ENCODE data around the gene HARBI1.

Gene HARBI1

GRCh38 chr11:46639197-46639839, 22.3 kb upstream of the HARBI1 start:
- Histone ChIP-seq H3K79me2 (ENCODE audit: control insufficient read depth, low read length) (no peaks in the 10 kb centered on the region), H3K36me3 (ENCODE audit: control insufficient read depth, low read length) (peaks cover 9% of the 10 kb centered on the region)

GRCh38 chr11:46637546-46637945, 20.5 kb upstream of the HARBI1 start:
- H4K20me1 ChIP-seq (ENCODE audit: control insufficient read depth, insufficient read depth, low read depth, low read length): no peaks in the 10 kb centered on the region
- no peak overlapping the region for H3K4me3 ChIP-seq (ENCODE audit: low read length)
- H3K9me3 ChIP-seq (ENCODE audit: control insufficient read depth, insufficient read depth, low read length): no peaks in the 10 kb centered on the region
- no peaks in the 10 kb centered on the region for H3K4me1 ChIP-seq (ENCODE audit: control insufficient read depth, low read length)
- H3K36me3 ChIP-seq (ENCODE audit: control insufficient read depth, low read length): peaks cover 11% of the 10 kb centered on the region
- H3K4me2 ChIP-seq (ENCODE audit: low read length): no peak overlapping the region
- H3F3A ChIP-seq (ENCODE audit: control insufficient read depth, insufficient read depth): no peaks in the 10 kb centered on the region; the same call in 1 of the 2 replicates
- H3K79me2 ChIP-seq (ENCODE audit: control insufficient read depth, low read length): no peaks in the 10 kb centered on the region
- TF ChIP-seq EZH2phosphoT487 (IDR thresholded peaks at IDR 0.05; ENCODE audit: borderline replicate concordance, low read length) (no peak), CTCF (IDR thresholded peaks at IDR 0.05; ENCODE audit: low read depth, low read length, poor library complexity, severe bottlenecking) (no peak)
- no peak overlapping the region for H3K27ac ChIP-seq (ENCODE audit: low read depth, low read length)
- no peaks in the 10 kb centered on the region for H3K9me2 ChIP-seq (replicated peaks; ENCODE audit: control insufficient read depth, low read length)
- H3K27me3 ChIP-seq (ENCODE audit: control insufficient read depth, low read length): no peaks in the 10 kb centered on the region

More at GRCh38 chr11:46639197-46639839, 22.3 kb upstream of the HARBI1 start:
- H3K9me3 ChIP-seq (ENCODE audit: control insufficient read depth, insufficient read depth, low read length): no peaks in the 10 kb centered on the region
- no peak overlapping the region for H3K27ac ChIP-seq (ENCODE audit: low read depth, low read length)
- no peaks in the 10 kb centered on the region for H4K20me1 ChIP-seq (ENCODE audit: control insufficient read depth, insufficient read depth, low read depth, low read length)
- no peaks in the 10 kb centered on the region; the same call in 1 of the 2 replicates for H3F3A ChIP-seq (ENCODE audit: control insufficient read depth, insufficient read depth)
- no peak overlapping the region for H3K4me2 ChIP-seq (ENCODE audit: low read length)
- H3K27me3 ChIP-seq (ENCODE audit: control insufficient read depth, low read length): no peaks in the 10 kb centered on the region
- TF ChIP-seq CTCF (IDR thresholded peaks at IDR 0.05; ENCODE audit: low read depth, low read length, poor library complexity, severe bottlenecking) (no peak), EZH2phosphoT487 (IDR thresholded peaks at IDR 0.05; ENCODE audit: borderline replicate concordance, low read length) (no peak)
- no peaks in the 10 kb centered on the region for H3K9me2 ChIP-seq (replicated peaks; ENCODE audit: control insufficient read depth, low read length)
- H3K4me1 ChIP-seq (ENCODE audit: control insufficient read depth, low read length): no peaks in the 10 kb centered on the region
- H3K4me3 ChIP-seq (ENCODE audit: low read length): no peak overlapping the region

- H3K27ac ChIP-seq (ENCODE audit: low read depth, low read length): no peak overlapping the region
- H3K36me3 ChIP-seq (ENCODE audit: control insufficient read depth, low read length): peaks cover 11% of the 10 kb centered on the region
- H3K4me2 ChIP-seq (ENCODE audit: low read length): no peak overlapping the region
- H3F3A ChIP-seq (ENCODE audit: control insufficient read depth, insufficient read depth): no peaks in the 10 kb centered on the region; the same call in 1 of the 2 replicates
- no peaks in the 10 kb centered on the region for H3K4me1 ChIP-seq (ENCODE audit: control insufficient read depth, low read length)
- no peaks in the 10 kb centered on the region for H4K20me1 ChIP-seq (ENCODE audit: control insufficient read depth, insufficient read depth, low read depth, low read length)
- no peaks in the 10 kb centered on the region for H3K9me2 ChIP-seq (replicated peaks; ENCODE audit: control insufficient read depth, low read length)
- H3K9me3 ChIP-seq (ENCODE audit: control insufficient read depth, insufficient read depth, low read length): no peaks in the 10 kb centered on the region
- no peaks in the 10 kb centered on the region for H3K27me3 ChIP-seq (ENCODE audit: control insufficient read depth, low read length)
- no peak for TF ChIP-seq CTCF (IDR thresholded peaks at IDR 0.05; ENCODE audit: low read depth, low read length, poor library complexity, severe bottlenecking)
- no peak for TF ChIP-seq EZH2phosphoT487 (IDR thresholded peaks at IDR 0.05; ENCODE audit: borderline replicate concordance, low read length)
- no peak overlapping the region for H3K4me3 ChIP-seq (ENCODE audit: low read length)
- no peaks in the 10 kb centered on the region for H3K79me2 ChIP-seq (ENCODE audit: control insufficient read depth, low read length)
These were observed 18.6 kb upstream of the HARBI1 start for GRCh38 chr11:46635557-46636139.

All from DOHH2 (cell line).